ENCODE data around the gene ENTR1.

Gene ENTR1

GRCh38 chr9:136397643-136398042, 12.8 kb downstream of the ENTR1 start:
- DNase-seq (ENCODE audit: low spot score) = no peak

GRCh38 chr9:136396219-136396515, 14.2 kb downstream of the ENTR1 start:
- DNase-seq (ENCODE audit: low spot score) = no peak

- DNase-seq (ENCODE audit: low spot score) = no peak
Observed at GRCh38 chr9:136395345-136396218, 14.8 kb downstream of the ENTR1 start.

- DNase-seq (ENCODE audit: low spot score) = no peak
Observed at GRCh38 chr9:136395020-136395340, 15.4 kb downstream of the ENTR1 start.

GRCh38 chr9:136394312-136395019, 15.9 kb downstream of the ENTR1 start:
- no peak for DNase-seq (ENCODE audit: low spot score)

GRCh38 chr9:136393531-136393930, 16.9 kb downstream of the ENTR1 start:
- no peak for DNase-seq (ENCODE audit: low spot score)

GRCh38 chr9:136392538-136393449, 17.6 kb downstream of the ENTR1 start:
- no peak for DNase-seq (ENCODE audit: low spot score)

GRCh38 chr9:136391737-136392537, 18.5 kb downstream of the ENTR1 start:
- DNase-seq (ENCODE audit: low spot score) = no peak

- DNase-seq (ENCODE audit: low spot score) = no peak
Observed at GRCh38 chr9:136389396-136389795, 21.0 kb downstream of the ENTR1 start.

GRCh38 chr9:136387217-136387616, 23.2 kb downstream of the ENTR1 start:
- DNase-seq (ENCODE audit: low spot score) = no peak

GRCh38 chr9:136386018-136386417, 24.4 kb downstream of the ENTR1 start:
- DNase-seq (ENCODE audit: low spot score) = no peak

GRCh38 chr9:136385015-136385414, 25.4 kb downstream of the ENTR1 start:
- no peak for DNase-seq (ENCODE audit: low spot score)

GRCh38 chr9:136383436-136383835, 27.0 kb downstream of the ENTR1 start:
- DNase-seq (ENCODE audit: low spot score) = no peak

- DNase-seq (ENCODE audit: low spot score) = no peak
Observed at GRCh38 chr9:136381966-136382513, 28.4 kb downstream of the ENTR1 start.

- DNase-seq (ENCODE audit: low spot score) = no peak
Observed at GRCh38 chr9:136381311-136381710, 29.1 kb downstream of the ENTR1 start.

GRCh38 chr9:136380381-136380780, 30.0 kb downstream of the ENTR1 start:
- DNase-seq (ENCODE audit: low spot score) = no peak

GRCh38 chr9:136379891-136380290, 30.5 kb downstream of the ENTR1 start:
- no peak for DNase-seq (ENCODE audit: low spot score)

- DNase-seq (ENCODE audit: low spot score) = no peak
Observed at GRCh38 chr9:136379401-136379800, 31.0 kb downstream of the ENTR1 start.

GRCh38 chr9:136379003-136379287, 31.5 kb downstream of the ENTR1 start:
- no peak for DNase-seq (ENCODE audit: low spot score)

- DNase-seq (ENCODE audit: low spot score) = no peak
Observed at GRCh38 chr9:136378170-136379002, 32.0 kb downstream of the ENTR1 start.

All from pons (tissue), 1 donor.